HG03175 (cell line): ENCODE data around the gene LYRM1.
"Not testable (repeated sequence)": the region's sequence is repeated elsewhere in the genome, so short reads cannot be mapped to it uniquely, and the experiment has no call there.

Experiments used
- ATAC-seq: cut with Tn5 transposase; IDR thresholded peaks from one replicate; pipeline ENCODE4 v1.9.1; 2021; ENCODE audit warnings: mild to moderate bottlenecking, moderate library complexity; ENCODE audit not compliant: unreplicated experiment

The LYRM1 gene

DNA sequence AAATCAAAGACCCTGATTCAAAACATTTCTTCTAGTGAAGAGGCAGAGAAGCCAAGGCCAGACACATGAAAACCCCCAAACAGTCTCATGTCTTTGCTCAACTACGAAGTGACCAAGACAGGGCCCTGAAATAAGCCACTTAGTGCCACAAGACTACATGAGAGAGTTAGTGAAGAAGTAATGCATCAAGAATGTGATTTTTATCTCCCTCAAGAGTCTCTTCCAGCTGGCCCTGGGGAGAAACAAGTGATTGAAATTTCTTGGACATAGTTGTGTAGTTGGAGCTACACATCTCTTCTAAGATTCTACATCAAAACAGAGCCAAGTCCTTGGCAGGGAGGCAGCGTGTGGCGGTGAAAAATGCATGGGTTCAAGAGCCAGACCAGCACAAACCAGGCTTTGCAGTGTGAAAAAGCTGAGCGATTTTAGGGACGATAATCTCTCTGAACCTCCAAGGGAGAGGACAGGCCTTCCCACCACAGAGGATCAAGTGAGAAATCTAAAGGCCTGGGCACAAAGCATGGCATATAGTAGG, 30.6 kb downstream of the LYRM1 start:
- no peak for ATAC-seq

GRCh38 chr16:20933589-20933988, 33.0 kb downstream of the LYRM1 start:
- no peak for ATAC-seq

DNA sequence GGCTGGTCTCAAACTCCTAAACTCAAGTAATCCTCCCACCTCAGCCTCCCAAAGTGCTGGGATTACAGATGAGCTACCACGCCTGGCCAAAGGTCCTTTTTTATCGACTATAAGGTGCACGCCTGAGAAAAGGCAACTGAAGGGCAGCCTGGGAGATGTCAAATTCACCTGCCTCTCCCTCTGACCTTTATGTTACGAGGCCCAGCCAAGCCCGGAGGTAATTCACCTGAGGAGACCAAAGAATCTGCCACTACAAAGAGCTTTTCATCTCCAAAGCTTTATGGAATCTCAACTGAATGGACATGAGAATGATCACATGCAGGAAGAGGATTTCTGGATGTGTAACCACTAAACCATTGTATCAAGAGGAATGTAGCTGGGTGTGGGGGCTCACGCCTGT, 37.2 kb downstream of the LYRM1 start:
- ATAC-seq: no peak

DNA sequence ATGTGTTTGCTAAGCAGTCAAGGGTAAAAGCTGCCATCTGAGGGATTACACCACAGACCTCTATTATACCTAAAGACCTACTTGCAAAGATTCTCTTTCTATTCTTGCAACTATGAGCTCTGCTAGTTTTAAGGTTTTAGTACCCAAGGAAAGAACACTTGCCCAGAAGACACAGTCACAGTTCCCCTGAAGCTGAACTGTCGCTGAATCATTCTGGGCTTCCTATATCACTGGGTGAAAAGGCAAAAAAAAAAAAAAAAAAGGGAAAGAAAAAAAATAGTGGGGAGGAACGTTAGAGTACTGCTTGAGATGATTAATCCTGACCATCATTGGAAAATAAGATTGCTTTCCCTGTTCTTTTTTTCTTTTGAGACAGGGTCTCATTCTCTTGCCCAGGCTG, 37.9 kb downstream of the LYRM1 start:
- ATAC-seq: no peak

DNA sequence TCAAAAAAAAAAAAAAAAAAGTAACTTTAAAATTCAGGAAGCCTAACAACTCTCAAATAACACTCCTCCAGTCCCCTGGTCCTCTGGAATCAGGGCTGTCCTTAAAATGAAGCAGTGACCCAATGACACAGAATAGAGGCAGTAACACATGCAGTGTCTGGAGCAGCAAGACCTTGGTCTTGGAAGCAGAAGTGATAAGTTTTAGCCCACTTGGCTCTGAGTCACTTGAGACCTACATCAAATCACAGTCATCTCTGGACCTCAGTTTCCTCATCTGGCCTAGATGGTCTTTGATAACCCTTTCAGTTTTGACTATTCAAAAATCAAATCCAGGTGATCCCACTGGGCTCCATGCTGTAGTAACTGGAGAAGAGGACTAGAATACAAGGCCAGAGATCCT, 39.0 kb downstream of the LYRM1 start:
- ATAC-seq: no peak

GRCh38 chr16:20940871-20941635, 40.5 kb downstream of the LYRM1 start:
- ATAC-seq: no peak

GRCh38 chr16:20941636-20941926, 41.0 kb downstream of the LYRM1 start:
- ATAC-seq: no peak

DNA sequence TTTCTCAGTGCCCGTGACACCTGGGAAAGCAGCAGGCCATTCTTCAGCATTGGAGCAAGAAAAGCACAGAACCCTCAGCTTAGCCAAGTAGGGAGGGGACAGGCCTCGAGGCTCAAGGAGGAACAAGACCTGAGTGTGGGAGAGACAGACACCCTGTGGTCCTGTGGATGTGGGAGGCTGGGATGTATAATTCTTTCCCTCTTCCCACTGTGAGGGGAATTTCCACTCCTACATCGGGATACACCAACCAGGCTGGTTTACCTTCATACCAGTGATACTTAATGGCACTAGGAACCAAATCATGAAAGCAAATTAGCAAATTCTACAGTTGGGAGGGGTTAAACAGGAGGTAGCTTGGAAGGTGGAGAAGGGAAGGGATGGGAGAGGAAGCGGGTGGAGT, 41.7 kb downstream of the LYRM1 start:
- no peak for ATAC-seq

DNA sequence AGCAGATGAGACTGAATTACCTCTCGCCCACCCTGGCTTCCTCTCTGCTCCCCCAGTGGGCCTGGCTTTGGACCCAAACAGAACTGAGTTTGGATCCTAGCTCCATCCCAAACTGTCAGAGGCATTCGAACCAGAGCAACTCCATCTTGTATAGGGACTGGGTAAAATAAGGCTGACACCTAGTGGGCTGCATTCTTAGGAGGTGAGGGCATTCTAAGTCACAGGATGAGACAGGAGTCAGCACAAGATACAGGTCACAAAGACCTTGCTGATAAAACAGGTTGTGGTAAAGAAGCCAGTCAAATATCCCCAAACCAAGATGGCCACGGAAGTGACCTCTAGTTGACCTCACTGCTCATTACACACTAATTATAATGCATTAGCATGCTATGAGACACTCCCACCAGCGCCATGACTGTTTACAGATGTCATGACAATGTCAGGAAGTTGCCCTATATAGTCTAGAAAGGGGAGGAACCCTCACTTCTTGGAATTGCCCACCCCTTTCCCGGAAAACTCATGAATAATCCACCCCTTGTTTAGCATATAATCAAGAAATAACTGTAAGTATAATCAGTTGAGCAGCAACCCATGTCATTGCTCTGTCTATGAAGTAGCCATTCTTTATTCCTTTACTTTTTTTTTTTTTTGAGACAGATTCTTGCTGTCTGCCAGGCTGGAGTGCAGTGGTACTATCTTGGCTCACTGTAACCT, 44.4 kb downstream of the LYRM1 start:
- ATAC-seq: no peak

DNA sequence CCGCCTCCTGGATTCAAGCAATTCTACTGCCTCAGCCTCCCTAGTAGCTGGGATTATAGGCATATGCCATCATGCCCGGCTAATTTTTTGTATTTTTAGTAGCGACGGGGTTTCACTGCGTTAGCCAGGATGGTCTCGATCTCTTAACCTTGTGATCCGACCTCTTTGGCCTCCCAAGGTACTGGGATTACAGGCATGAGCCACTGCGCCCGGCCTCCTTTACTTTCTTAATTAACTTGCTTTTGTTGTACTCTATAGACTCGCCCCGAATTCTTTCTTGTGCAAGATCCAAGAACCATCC, 45.0 kb downstream of the LYRM1 start:
- not testable (repeated sequence) for ATAC-seq

- ATAC-seq: no peak
Measured at GRCh38 chr16:20946015-20946629, 45.6 kb downstream of the LYRM1 start.

DNA sequence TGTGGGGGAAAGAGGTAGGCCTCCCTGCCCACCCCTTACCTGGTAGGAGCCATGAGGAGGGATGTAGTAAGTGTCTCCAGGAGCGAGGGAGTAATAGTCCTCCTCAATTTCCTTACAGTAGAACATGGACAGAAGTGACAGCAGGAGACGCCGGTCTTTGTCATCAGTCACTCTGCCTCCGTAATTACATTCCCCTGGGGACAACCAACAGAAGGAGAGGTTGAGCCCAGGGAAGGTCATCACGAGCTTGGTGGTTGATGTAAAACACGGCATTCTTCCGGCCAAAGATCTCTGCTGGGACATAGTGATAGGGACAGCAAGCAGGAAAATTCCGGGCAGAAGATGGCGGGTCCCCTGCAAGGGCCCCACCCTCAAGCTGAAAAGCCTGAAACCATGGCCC, 47.9 kb downstream of the LYRM1 start:
- ATAC-seq: no peak

DNA sequence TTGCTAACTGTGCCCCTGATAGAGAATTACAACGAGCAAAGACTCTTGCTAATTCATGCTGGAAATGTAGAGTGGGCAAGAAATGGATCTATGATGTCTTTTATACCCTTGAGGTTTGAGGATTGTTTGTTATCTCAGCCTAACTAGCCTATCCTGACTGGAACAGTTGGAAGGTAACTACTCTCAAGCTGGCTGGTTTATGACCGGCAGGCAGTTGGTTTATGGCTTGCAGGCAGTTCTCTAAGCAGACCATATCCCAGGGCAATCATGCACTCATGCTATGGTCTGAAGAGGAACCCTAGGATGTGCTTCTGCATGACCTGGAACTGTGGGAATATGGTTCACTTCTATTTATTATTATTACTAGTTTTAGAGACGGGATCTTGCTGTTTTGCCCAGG, 49.1 kb downstream of the LYRM1 start:
- no peak for ATAC-seq

- no peak for ATAC-seq
Measured at GRCh38 chr16:20950294-20950693, 49.7 kb downstream of the LYRM1 start.

DNA sequence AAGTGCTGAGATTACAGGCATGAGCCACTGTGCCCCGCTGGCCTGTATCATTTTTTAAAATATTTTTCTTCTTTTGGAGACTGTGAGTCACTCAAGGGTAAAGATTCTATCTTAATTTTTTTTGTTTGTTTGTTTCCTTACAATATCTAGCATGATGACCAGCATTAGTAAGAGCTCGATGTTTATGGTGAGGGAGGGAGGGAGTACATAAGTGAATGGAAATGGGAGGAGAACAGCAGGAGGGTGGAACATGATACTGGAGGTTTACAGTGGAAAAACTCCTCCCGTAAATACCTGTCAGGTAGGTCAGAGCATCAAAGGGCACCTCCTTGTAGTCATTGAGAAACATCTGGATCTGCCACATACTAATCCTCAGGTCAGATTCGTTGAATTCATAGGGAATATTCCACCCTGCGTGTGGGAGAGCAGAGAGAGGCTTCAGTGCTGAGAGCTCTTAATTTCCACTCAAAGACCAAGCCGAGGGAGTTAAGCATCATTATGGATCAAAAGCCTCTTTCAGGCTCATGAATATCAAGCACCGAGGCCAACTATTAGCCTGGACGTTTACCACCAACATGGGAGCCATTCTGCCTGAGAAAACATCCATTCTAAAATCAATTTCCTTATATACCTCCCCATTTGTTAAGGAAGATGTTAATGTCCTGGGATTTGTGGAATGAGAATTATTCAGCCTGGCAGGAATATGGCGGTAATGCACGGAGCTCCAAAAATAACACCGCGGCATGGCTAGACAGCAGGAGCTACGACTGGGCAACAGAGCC, 51.8 kb downstream of the LYRM1 start:
- ATAC-seq: no peak

DNA sequence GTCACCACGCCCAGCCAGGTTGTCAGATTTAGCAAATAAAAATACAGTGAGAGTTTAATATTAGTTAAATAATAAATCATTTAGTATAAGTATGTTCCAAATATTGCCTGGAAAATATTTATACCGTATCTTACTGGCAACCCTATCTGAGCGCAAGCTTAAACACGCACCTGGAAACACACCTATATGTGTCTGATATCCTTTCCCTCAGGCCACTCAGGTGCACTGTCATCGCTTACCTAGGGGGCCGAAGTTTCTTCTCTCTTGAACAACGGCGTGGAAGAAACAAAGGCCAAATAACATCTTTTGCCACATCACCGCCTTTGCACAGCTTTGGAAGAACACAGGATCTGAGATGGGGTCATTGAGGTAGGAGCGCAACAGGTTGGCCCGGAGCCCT, 54.0 kb downstream of the LYRM1 start:
- ATAC-seq: no peak

- ATAC-seq: no peak
Measured at GRCh38 chr16:20956319-20956718, 55.7 kb downstream of the LYRM1 start.

DNA sequence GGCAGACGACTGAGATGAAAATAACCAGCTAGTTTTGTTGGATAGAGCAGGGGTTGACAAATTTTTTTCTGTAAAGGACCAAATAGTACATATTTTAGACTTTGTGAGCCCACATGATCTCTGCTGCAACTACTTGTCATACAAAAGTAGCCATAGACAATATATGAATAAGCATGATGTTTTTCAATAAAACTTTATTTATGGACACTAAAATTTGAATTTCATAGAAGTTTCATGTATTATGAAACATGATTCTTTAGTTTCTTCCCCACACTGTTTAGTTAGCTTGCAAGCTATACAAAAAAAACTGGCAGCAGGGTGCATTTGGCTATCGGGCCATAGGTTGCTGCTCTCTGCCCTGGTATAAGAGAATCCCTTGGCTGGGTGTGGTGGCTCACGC, 56.6 kb downstream of the LYRM1 start:
- ATAC-seq: no peak

- ATAC-seq: no peak
Measured at GRCh38 chr16:20960899-20961298, 60.3 kb downstream of the LYRM1 start.

DNA sequence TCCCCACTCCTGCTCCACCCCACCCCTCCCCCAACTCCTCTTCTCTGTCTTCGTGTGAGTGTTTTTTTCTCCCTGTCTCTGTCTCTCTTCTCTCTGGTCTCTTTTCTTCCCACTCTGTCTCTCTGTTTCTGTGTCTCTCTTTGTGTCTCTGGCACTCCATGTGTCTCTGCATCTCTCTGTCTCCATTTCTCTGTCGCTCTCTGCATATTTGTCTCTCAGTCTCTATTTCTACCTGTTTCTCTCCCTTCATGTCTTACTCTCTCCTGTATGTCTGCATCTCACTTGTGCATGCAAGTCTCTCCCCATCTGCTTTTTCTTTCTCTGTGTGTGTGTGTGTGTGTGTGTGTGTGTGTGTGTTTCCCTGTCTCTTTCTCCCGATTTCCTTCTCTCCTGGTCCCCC, 68.2 kb downstream of the LYRM1 start:
- no peak for ATAC-seq

GRCh38 chr16:20969386-20969785, 68.8 kb downstream of the LYRM1 start:
- ATAC-seq: no peak

- no peak for ATAC-seq
Measured at GRCh38 chr16:20971401-20971800, 70.8 kb downstream of the LYRM1 start.
